Endothelial cell of umbilical vein (primary cell): ENCODE data around the gene NCKAP5. TPM values are rescaled to one million over a fixed set of nuclear protein-coding genes. Genes with fewer than 3 reads are reported as not detected.

Experiments used
- BruUV-seq: library from RNA; stranded (reverse); fragments of 400-500 nt; replicated peaks from 2 replicates; lab custom pipeline; 2021; lab: Mats Ljungman, UMichigan
- CTCF ChIA-PET: fragments of 300-600, 350-600 bp; sonication (Branson Sonifier 250); formaldehyde crosslinking; loops from one replicate; lab custom pipeline; 2021; ENCODE audit warnings: antibody characterized with exemption, inconsistent platforms; lab: Charles Lee
- POLR2A ChIA-PET: fragments of 300-600, 350-600 bp; sonication (Branson Sonifier 250); formaldehyde crosslinking; loops from one replicate; lab custom pipeline; 2021; ENCODE audit warnings: antibody characterized with exemption, inconsistent platforms; lab: Charles Lee
- DNase-seq: peaks from one replicate; pipeline ENCODE4 v3.0.0-alpha.2; 2011; ENCODE audit warnings: low read depth, low spot score
- FAIRE-seq: peaks from 2 replicates; lab custom pipeline; 2011; peaks lifted over from hg19 to GRCh38; lab: Jason Lieb, UNC
- H2AFZ ChIP-seq: 2 replicates; pipeline ENCODE4 v1.6.0; 2012; ENCODE audit warnings: low read depth, low read length, control low read depth, inconsistent platforms
- H3K27ac ChIP-seq: 2 replicates; pipeline ENCODE4 v1.5.1; 2011; ENCODE audit warnings: low read depth, mild to moderate bottlenecking, control low read depth, low read length, moderate library complexity; ENCODE audit not compliant: insufficient read depth
- H3K27me3 ChIP-seq, 2 experiments: 2 replicates each; pipeline versions ENCODE4 v1.6.0 to v1.6.1; 2011; ENCODE audit warnings: low read length in 2 of 2, mixed read lengths in 1 of 2; ENCODE audit not compliant: control insufficient read depth in 2 of 2, insufficient read depth in 2 of 2
- H3K36me3 ChIP-seq, 2 experiments: 2 replicates in 1 of 2; 3 replicates in 1 of 2; pipeline ENCODE4 v1.5.1; 2011; ENCODE audit warnings: low read length in 2 of 2, mild to moderate bottlenecking in 1 of 2, moderate library complexity in 1 of 2; ENCODE audit not compliant: control insufficient read depth in 2 of 2, insufficient read depth in 2 of 2; ENCODE audit errors: extremely low read depth in 1 of 2
- H3K4me1 ChIP-seq: 3 replicates; pipeline ENCODE4 v1.5.1; 2011; ENCODE audit warnings: mild to moderate bottlenecking, low read length; ENCODE audit not compliant: control insufficient read depth, insufficient read depth; ENCODE audit errors: extremely low read depth
- H3K4me2 ChIP-seq: 2 replicates; pipeline ENCODE4 v1.6.1; 2011; ENCODE audit warnings: low read length, control low read depth, mixed read lengths; ENCODE audit not compliant: insufficient read depth
- H3K4me3 ChIP-seq, 3 experiments: fragments of 200-600 bp in 1 of 3; sonication (generic), shearing (Covaris generic) in 1 of 3; replicated peaks in 1 of 3; 2 replicates each; pipeline ENCODE4 v1.5.1; 2011 to 2016; ENCODE audit warnings: control low read depth in 3 of 3, low read length in 3 of 3, mild to moderate bottlenecking in 2 of 3, inconsistent platforms in 1 of 3, low read depth in 1 of 3, moderate library complexity in 1 of 3; ENCODE audit not compliant: insufficient read depth in 1 of 3
- H3K79me2 ChIP-seq: 2 replicates; pipeline ENCODE4 v1.6.0; 2012; ENCODE audit warnings: low read length, inconsistent platforms; ENCODE audit not compliant: control insufficient read depth, insufficient read depth
- H3K9ac ChIP-seq: replicated peaks from 2 replicates; pipeline ENCODE3; 2011; ENCODE audit warnings: low read length, control low read depth; ENCODE audit not compliant: insufficient read depth; ENCODE audit errors: extremely low read depth
- H3K9me1 ChIP-seq: replicated peaks from 3 replicates; pipeline ENCODE4 v1.6.0; 2011; ENCODE audit warnings: mild to moderate bottlenecking, low read length; ENCODE audit not compliant: control insufficient read depth, insufficient read depth; ENCODE audit errors: extremely low read depth
- H3K9me3 ChIP-seq: replicated peaks from 2 replicates; pipeline ENCODE4 v1.5.1; 2012; ENCODE audit warnings: low read length, inconsistent platforms; ENCODE audit not compliant: control insufficient read depth, insufficient read depth
- H4K20me1 ChIP-seq: replicated peaks from 2 replicates; pipeline ENCODE3; 2011; ENCODE audit warnings: mild to moderate bottlenecking, low read length; ENCODE audit not compliant: control insufficient read depth, insufficient read depth; ENCODE audit errors: extremely low read depth
- EZH2 ChIP-seq: IDR thresholded peaks from 2 replicates; pipeline ENCODE4 v1.6.1; 2012; ENCODE audit warnings: borderline replicate concordance, low read depth, mild to moderate bottlenecking, moderate library complexity, low read length, inconsistent platforms; ENCODE audit not compliant: severe bottlenecking
- FOS ChIP-seq: IDR thresholded peaks from 2 replicates; pipeline ENCODE4 v1.6.1; 2011; ENCODE audit warnings: mild to moderate bottlenecking, low read length, moderate library complexity, borderline replicate concordance; ENCODE audit not compliant: insufficient read depth
- GATA2 ChIP-seq: IDR thresholded peaks from 2 replicates; pipeline ENCODE4 v1.7.0; 2011; ENCODE audit warnings: low read depth, mild to moderate bottlenecking, moderate library complexity, mixed read lengths, low read length; ENCODE audit not compliant: insufficient read length, insufficient read depth
- JUN ChIP-seq: IDR thresholded peaks from 2 replicates; pipeline ENCODE4 v1.6.1; 2011; ENCODE audit warnings: borderline replicate concordance, low read depth; ENCODE audit not compliant: insufficient read length, insufficient read depth
- MYC ChIP-seq: IDR thresholded peaks from one replicate; pipeline ENCODE4 v1.6.1; 2011; ENCODE audit warnings: mild to moderate bottlenecking, low read depth, low read length
- POLR2A ChIP-seq: IDR thresholded peaks from 2 replicates; pipeline ENCODE4 v1.6.1; 2012; ENCODE audit warnings: low read depth, mild to moderate bottlenecking, control low read depth, low read length
- POLR2AphosphoS5 ChIP-seq: IDR thresholded peaks from 2 replicates; pipeline ENCODE4 v1.6.1; 2012; ENCODE audit warnings: low read depth, mild to moderate bottlenecking, control low read depth, low read length, moderate library complexity; ENCODE audit not compliant: insufficient read depth
- dilution Hi-C: fragments of 300-500 bp; cut with MboI; formaldehyde crosslinking; loops from one replicate; pipeline ENCODE4 v1.15.0; 2019; ENCODE audit warnings: low sequenced_read_pairs; ENCODE audit not compliant: extremely low pct_ligation_motif_present
- intact Hi-C: fragments of 100-400 bp; cut with micrococcal nuclease; formaldehyde crosslinking; loops from one replicate; pipeline ENCODE4 v1.10.0; 2022
- polyA plus RNA-seq, 4 experiments: library from polyadenylated mRNA; depleted of rRNA in 3 of 4; stranded (reverse) in 3 of 4; unstranded in 1 of 4; fragments of >200 nt; gene quantifications; 2 replicates each; pipeline versions ENCODE4 v1.2.1 to v1.2.3, GENCODE V29; 2011 to 2012; ENCODE audit warnings: missing spikeins in 1 of 4
- total RNA-seq: library from RNA; stranded (reverse); gene quantifications from 2 replicates; pipeline ENCODE4 v1.2.3, GENCODE V29; 2021
- TF ChIP-seq, protein P1 (sequence below), 2 donors: IDR thresholded peaks; 1 replicate in 1 of 2; 2 replicates in 1 of 2; pipeline ENCODE4 v1.5.1; 2011; ENCODE audit warnings: low read length in 2 of 2, mild to moderate bottlenecking in 2 of 2, moderate library complexity in 2 of 2, control low read depth in 1 of 2, inconsistent platforms in 1 of 2, low read depth in 1 of 2; ENCODE audit not compliant: insufficient read depth in 1 of 2; ENCODE audit errors: extremely low read depth in 1 of 2
- TF ChIP-seq, protein P2 (sequence below): IDR thresholded peaks from 2 replicates; pipeline ENCODE4 v1.6.1; 2011; ENCODE audit not compliant: insufficient read depth, insufficient read length

The NCKAP5 gene
- total and polyA plus RNA-seq, 2 donors (not counting 3 experiments of a cell fraction or from before 2014, with no cell fraction given): 0.47 to 3.3 TPM

GRCh38 chr2:133315280-133315679 is 253.0 kb downstream of the NCKAP5 start:
- H3K9me3 ChIP-seq: no peaks in the 10 kb centered on the region
- no peak for TF ChIP-seq POLR2AphosphoS5
- no peak for TF ChIP-seq JUN
- TF ChIP-seq MYC: no peak
- intact Hi-C loops: no loop called here
- dilution Hi-C loops: no loop called here
- H3K27me3 ChIP-seq: no peaks in the 10 kb centered on the region
- no peaks in the 10 kb centered on the region for H3K79me2 ChIP-seq
- FAIRE-seq (no peak), DNase-seq (no peak)
- peaks cover 2% of the 10 kb centered on the region for H3K9me1 ChIP-seq
- BruUV-seq: no TSS peak
- no peaks in the 10 kb centered on the region for H3K36me3 ChIP-seq
- POLR2A ChIA-PET: no interaction called here
- CTCF ChIA-PET: no interaction called here
- no peak overlapping the region for H2AFZ ChIP-seq
- H3K4me2 ChIP-seq: no peak overlapping the region
- H3K4me1 ChIP-seq: no peaks in the 10 kb centered on the region
- no peak overlapping the region for H3K27ac ChIP-seq
- H3K4me3 ChIP-seq: no peak overlapping the region
- H3K9ac ChIP-seq: no peak overlapping the region
- no peaks in the 10 kb centered on the region for H4K20me1 ChIP-seq

- POLR2A ChIA-PET: no interaction called here
- FAIRE-seq (no peak), DNase-seq (no peak)
- no TSS peak for BruUV-seq
- no peak overlapping the region for H3K27ac ChIP-seq
- no peaks in the 10 kb centered on the region for H4K20me1 ChIP-seq
- no peaks in the 10 kb centered on the region for H3K36me3 ChIP-seq
- H3K9me3 ChIP-seq: no peaks in the 10 kb centered on the region
- H3K4me3 ChIP-seq: no peak overlapping the region
- H3K9me1 ChIP-seq: peaks cover 2% of the 10 kb centered on the region
- CTCF ChIA-PET: no interaction called here
- no peak overlapping the region for H3K9ac ChIP-seq
- H3K27me3 ChIP-seq: no peaks in the 10 kb centered on the region
- TF ChIP-seq, protein P1, sequence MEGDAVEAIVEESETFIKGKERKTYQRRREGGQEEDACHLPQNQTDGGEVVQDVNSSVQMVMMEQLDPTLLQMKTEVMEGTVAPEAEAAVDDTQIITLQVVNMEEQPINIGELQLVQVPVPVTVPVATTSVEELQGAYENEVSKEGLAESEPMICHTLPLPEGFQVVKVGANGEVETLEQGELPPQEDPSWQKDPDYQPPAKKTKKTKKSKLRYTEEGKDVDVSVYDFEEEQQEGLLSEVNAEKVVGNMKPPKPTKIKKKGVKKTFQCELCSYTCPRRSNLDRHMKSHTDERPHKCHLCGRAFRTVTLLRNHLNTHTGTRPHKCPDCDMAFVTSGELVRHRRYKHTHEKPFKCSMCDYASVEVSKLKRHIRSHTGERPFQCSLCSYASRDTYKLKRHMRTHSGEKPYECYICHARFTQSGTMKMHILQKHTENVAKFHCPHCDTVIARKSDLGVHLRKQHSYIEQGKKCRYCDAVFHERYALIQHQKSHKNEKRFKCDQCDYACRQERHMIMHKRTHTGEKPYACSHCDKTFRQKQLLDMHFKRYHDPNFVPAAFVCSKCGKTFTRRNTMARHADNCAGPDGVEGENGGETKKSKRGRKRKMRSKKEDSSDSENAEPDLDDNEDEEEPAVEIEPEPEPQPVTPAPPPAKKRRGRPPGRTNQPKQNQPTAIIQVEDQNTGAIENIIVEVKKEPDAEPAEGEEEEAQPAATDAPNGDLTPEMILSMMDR (IDR thresholded peaks at IDR 0.05; ENCODE audit: extremely low read depth in 1 of 2, insufficient read depth in 1 of 2, low read depth in 1 of 2, low read length in 2 of 2): no peak
- TF ChIP-seq POLR2A (no peak), FOS (no peak), JUN (no peak), GATA2 (no peak), MYC (no peak), EZH2 (no peak), POLR2AphosphoS5 (no peak)
- TF ChIP-seq, protein P2, sequence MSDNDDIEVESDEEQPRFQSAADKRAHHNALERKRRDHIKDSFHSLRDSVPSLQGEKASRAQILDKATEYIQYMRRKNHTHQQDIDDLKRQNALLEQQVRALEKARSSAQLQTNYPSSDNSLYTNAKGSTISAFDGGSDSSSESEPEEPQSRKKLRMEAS: no peak
- intact Hi-C loops (no loop called here), dilution Hi-C loops (no loop called here)
- H3K4me1 ChIP-seq: no peaks in the 10 kb centered on the region
- no peaks in the 10 kb centered on the region for H3K79me2 ChIP-seq
- H3K4me2 ChIP-seq: no peak overlapping the region
- no peak overlapping the region for H2AFZ ChIP-seq
Observed at GRCh38 chr2:133314795-133315194, 253.5 kb downstream of the NCKAP5 start.
